Caki2 (cell line): Measurements from ENCODE around the gene SLC25A23. TPM values are rescaled to one million over a fixed set of nuclear protein-coding genes. Genes with fewer than 3 reads are reported as not detected.
"Not testable (repeated sequence)": the region's sequence is repeated elsewhere in the genome, so short reads cannot be mapped to it uniquely, and the experiment has no call there.

Experiments
- DNase-seq: peaks from one replicate; pipeline ENCODE4 v3.0.0-alpha.2; 2015; ENCODE audit warnings: low read depth
- in situ Hi-C: cut with HindIII; loops from 2 replicates; pipeline ENCODE4 v1.10.0; 2016; ENCODE audit warnings: low sequenced_read_pairs, low pct_unique_long_range_greater_than_20kb, mixed read lengths
- total RNA-seq: library from RNA; depleted of rRNA; stranded (reverse); fragments of >200 nt; shearing (Covaris generic); gene quantifications from 2 replicates; pipeline ENCODE4 v1.2.3, GENCODE V29; 2014; ENCODE audit warnings: low replicate concordance; rRNA removed

Gene SLC25A23
- total RNA-seq = 19.5 and 40.7 TPM in 2 replicates

DNA sequence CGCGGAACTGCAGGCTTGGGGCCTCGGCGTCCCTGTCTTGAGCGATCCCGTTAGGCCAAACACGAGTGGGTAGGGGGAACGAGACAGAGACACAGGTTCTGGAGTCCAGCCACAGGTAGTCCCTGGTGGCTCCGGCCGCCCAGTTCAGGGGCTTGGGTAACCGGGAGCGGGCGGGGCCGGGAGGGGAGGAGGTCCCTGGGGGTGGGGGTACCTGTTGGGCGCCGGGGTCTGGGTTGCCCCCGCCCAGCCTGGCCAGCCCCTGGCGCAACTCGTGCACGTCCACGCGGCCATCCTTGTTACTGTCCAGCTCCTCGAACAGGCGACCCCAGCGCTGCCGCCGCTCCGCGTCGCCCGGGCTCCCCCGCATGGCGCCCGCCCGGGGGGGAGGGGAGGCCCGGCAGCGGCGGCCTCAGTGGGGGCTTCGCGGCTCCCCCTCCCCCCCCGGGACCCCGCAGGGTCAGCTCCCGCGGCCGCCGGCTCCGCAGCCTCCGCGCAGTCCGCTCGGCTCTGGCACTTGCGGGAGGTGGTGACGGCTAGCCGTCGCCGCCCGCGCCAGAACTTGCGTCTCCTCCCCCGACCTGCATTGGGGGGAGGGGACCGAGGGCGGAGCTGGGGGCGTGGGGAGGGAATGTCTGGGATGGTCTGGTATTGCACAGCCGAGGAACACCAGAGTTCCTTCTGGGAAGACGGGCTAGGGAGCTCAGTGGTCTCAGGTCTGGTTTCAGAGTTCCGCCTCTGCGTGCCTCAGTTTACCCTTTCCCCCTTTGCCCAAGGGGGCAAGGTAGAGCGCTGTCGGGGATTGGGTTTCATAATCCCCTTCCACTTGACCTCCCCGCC lies at the start of gene SLC25A23:
Gene SLC25A23 (minus strand): TSS at position 531 of the 837 bp plus-strand sequence. CDS start 164 bp downstream, at position 367.
- no peak for DNase-seq
- in situ Hi-C loops = no loop called here

DNA sequence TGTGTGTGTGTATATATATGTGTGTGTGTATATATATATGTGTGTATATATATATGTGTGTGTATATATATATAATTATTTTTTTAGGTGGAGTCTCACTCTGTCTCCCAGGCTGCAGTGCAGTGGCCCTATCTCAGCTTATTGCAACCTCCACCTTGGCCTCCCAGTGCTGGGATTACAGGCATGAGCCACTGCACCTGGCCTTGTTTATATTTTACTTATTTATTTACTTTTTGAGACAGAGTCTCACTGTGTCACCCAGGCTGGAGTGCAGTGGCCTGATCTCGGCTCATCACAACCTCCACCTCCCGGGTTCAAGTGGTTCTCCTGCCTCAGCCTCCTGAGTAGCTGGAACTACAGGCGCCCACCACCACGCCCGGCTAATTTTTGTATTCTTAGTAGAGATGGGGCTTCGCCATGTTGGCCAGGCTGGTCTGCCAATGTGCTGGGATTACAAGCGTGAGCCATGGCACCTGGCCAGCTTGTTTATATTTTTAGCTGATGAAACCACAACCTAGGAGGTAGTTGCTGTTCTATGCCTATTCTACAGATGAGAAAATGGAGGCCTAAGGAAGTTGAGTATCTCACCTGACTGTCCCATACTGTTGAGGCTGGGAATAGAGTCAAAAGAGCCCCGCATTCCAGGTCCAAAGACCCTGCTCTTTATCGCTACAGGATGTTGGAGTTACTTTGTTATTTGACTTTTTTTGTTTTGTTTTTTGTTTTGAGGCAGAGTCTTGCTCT lies 48.6 kb upstream of the SLC25A23 start:
- DNase-seq, in situ Hi-C loops: not testable (repeated sequence)

DNA sequence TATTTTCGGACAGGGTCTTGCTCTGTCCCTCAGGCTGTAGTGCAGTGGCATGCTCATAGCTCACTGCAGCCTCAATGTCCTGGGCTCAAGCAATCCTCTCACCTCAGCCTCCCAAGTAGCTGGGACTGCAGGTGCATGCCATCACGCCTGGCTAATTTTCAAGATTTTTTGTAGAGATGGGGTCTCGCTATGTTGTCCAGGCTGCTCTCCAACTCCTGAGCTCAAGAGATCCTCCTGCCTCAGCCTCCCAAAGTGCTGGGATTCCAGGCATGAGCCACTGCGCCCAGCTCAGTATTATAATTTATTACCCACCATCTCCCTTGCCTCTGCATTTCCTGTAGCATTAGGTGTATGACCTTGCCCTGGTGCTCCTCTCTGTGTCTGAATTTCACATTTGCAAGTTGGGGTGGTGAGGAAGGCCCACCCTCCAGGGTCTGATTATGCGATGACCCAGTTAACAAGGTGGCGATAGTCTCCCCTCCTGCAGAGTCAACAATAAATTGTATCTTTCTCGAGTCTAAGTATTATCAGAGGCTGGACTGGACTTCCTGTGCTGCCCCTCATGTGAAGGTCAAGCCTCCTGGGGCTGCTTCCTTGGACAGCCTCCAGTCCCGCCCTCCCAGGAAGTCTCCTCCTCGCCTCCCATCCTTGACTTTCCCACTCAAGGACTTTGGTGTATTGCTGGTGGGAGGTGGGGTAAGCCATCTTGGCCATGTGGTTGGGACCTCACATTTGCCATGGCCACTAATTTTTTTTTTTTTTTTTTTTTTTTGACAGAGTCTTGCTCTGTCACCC lies 44.0 kb upstream of the SLC25A23 start:
- in situ Hi-C loops = no loop called here
- DNase-seq = no peak

DNA sequence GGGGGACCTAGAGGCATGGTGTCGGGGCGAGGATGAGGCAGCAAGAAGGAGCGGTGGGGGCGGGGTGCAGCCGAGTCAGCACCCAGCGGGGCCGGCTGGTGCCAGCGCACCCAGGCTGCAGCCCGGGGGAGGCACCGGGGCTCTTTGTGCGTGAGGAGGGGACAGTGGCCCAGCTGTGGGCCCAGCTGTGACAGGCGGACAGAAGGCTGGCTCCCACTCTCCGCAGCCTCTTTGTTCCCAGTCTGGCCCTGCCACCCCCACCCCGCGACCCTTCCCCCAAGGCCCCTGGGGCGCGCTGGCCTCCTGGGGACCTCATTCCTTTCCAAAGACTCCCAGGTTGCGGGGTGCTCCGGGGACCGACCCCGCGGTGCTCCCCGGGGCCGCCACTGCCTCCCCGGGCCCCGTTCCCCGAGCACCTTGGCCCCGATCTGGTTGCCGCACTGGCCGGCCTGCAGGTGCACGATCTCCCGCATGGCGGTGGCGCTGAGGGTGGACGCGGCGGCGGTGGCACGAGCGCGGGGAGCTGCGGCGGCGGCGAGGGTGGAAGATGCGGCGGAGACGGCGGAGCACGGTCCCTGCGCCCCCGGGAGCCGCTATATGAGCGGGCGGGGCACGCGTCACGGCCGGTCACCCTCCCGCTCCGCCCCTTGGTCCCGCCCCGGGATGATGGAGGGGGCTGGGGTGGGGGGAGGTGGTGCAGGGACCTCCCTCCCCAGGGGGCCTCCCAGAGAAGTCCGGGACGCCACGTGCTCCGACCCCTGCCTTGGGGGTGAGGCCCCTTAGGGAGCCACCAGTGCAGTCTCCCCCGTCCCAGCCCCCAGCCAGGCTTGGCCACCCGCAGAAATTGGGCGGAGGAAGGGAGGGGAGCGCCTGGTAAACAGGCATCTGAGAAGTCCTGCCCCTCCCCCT lies 42.4 kb upstream of the SLC25A23 start, which contains the start of gene TUBB4A:
Gene TUBB4A (minus strand): TSS at position 570 of the 909 bp plus-strand sequence. CDS start 97 bp downstream, at position 473.
- DNase-seq = no peak
- in situ Hi-C loops = no loop called here

DNA sequence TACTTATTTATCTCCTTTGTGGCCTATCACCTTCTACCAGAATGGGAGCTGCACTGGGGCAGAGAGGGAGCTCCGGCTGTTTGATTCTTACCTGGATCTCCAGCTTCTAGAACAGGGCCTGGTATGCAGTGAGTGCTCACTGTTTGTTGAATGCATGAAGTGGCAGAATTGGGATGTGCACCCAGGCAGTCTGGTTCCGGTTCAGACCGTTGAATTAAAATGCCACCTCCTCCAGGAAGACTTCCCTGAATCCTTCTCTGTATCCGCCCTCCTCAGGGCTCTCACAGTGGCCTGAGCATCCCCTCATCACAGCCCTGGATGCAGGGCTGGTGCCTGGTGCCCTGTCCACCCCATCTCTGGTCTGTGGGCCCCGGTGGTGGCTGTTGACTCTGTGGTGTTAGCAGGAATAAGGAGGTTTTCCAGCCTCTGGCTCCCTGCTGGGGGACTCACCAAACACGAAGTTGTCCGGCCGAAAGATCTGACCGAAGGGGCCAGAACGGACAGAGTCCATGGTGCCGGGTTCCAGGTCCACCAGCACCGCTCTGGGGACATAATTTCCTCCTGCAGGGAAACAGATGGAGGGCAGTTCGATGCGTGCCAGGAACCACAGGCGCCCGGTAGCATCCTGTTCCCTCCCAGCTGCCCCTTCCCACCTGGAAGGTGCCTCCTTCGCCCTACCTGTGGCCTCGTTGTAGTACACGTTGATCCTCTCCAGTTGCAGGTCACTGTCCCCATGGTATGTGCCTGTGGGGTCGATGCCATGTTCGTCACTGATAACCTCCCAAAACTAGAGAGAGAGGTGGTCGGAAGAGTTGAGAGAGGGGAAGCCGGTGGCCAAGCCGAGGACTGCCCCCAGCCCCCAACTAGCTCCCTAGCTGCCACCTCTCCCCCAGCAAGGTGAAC lies 41.5 kb upstream of the SLC25A23 start:
- in situ Hi-C loops = no loop called here

DNA sequence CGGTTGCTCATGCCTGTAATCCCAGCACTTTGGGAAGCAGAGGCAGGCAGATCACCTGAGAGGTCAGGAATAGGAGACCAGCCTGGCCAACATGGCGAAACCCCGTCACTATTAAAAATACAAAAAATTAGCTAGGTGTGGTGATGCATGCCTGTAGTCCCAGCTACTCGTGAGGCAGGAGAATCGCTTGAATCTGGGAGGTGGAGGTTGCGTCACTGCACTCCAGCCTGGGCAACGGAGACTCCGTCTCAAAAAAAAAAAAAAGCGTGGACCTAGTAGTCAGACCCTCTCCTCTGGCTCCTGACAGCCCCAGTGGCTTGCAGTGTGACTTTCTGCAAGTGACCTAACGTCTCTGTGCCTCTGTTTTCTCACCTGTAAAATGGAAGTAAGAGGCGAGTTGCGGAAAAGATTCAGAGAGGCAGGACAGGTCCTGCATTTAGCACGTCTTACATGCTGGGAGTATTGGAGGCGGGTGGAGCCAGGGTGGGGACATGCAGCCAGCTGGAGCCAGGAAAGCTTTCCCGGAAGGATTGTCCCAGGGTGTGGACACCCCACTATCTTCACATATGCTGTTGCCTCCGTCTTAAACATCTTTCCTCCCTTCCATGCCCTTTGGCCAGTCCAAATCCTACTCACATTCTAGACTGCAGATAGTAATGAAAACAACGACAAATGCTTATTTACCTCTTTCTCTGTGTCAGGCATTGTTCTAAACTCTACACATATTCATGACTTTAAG lies 39.6 kb upstream of the SLC25A23 start:
- in situ Hi-C loops = no loop called here

More for the DNA sequence above, 41.5 kb upstream of the SLC25A23 start:
- no peak for DNase-seq

DNA sequence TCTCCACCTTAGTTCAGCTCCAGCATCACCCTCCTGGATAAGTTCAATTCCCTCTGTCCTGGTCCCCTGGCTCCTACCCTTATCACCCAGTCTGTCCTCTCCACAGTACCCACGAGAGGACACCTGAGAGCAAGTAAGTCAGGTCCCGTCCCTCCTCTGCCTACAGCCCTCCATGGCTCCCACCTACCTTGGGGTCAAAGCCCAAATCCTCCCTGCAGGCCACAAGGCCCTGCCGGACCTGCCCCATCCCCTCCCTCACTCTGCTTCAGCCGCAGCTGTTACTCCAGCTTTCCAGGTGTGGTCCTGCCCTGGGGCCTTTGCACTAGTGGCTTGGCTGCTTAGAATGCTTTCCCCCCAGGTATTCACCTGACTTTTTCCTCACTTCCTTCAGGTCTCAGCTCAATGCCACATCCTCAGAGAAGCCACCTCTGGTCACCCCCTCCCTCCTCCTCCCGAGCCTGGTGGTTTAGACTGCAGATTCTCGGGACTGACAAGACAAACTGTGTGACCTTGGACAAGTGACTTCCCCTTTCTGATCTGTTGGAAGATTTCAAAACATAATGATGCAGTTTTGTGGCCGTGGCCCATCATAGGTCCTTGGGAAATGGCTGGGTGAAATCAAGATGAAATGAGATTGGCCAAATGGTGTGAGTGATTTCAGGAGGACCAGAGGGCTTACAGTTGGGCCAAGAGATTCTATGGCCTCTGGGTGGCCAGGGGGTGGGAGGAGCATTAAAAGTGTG lies 38.9 kb upstream of the SLC25A23 start:
- DNase-seq = no peak

More for the DNA sequence above, 39.6 kb upstream of the SLC25A23 start:
- DNase-seq = no peak

DNA sequence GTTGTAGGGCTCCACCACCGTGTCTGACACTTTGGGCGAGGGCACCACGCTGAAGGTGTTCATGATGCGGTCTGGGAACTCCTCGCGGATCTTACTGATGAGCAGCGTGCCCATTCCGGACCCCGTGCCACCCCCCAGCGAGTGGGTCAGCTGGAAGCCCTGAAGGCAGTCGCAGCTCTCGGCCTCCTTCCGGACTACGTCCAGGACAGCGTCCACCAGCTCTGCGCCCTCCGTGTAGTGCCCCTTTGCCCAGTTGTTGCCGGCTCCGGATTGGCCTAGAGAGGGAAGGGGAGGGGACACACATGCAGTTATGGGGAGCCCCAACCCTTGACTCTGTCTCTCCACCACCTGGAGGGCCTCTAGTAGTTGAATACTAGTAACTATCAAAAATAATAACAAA lies 36.4 kb upstream of the SLC25A23 start:
- no peak for DNase-seq
- in situ Hi-C loops = no loop called here

More for the DNA sequence above, 38.9 kb upstream of the SLC25A23 start:
- in situ Hi-C loops = no loop called here

DNA sequence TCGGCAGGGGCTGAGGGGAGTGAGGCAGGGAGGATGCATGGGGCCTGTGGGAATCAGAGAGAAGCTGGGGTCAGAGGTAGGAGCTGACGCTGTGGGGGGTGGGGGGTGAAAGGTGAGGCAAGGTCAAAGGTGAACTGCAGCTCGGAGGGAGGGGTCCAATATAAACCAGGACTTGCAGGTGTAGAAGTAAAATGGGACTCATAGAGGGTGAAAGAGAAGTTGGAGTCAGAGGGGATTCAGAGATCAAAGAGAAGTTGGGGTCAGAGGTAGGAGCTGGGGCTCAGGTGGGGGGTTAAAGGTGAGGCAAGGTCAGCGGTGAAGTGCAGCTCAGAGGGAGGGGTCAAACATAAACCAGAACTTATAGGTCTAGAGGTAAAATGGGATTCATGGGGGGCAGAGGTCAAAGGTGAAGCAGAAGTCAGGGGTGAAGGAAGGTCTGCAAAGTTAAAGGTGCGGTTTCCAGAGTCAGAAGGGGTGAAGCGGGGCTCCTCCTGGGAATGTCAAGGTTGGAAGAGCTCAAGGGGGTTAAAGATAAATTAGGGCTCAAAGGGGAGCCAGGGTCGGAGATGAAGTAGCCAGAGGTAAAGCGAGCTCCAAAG lies 34.9 kb upstream of the SLC25A23 start:
- in situ Hi-C loops = no loop called here
- no peak for DNase-seq

DNA sequence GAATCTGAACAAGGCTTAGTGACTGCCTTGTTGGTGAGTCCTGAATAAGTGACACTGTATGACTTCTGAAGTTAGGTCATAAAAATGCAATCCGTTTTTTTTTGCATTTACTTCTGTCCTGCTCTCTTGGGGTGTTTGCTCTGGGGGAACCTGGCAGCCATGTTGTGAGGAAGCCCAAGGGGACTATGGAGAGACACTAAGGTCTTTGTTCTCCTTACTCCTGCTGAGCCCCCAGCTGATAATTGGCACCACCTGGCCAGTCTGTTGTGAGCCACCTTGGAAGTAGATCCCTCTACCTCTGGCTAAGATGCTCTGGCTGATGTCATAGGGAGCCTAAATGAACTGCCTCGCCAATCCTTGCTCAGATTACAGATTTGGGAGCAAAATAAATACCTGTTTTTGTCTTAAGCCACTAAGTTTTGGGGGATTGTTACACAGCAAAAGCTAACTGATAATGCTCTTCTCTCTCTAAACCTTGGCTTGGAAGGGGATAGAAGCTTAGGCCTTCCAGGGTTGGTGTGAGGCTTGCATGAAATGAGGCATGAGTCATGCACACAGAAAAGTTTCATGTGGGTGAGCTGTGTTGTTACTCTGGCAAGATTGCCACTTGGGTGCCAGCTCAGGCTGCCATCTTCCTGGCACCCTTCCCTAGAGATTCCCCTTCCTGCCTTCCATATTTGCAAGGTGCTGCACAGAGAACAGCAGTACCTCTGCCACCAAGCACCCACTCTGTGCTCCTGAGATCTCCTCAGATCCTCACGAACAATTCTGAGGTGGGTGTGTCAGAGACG lies 32.4 kb upstream of the SLC25A23 start:
- in situ Hi-C loops = no loop called here
- no peak for DNase-seq

DNA sequence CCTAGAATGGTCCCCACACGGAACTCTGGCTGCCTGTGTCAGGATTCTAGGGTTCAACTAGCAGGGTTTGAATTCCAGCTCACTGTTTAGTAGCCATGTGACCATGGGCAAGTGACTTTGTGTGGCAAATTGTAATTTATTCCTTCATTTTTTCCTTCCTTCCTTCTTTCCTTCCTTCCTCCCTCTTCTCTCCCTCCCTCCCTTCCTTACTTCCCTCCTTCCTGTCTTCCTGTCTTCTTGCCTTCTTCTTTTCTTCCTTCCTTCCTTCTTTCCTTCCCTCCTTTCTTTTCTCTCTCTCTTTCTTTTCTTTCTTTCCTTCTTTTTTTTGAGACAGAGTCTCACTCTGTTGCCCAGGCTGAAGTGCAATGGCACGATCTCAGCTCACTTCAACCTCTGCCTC lies 30.5 kb upstream of the SLC25A23 start:
- DNase-seq = no peak
- in situ Hi-C loops = no loop called here

DNA sequence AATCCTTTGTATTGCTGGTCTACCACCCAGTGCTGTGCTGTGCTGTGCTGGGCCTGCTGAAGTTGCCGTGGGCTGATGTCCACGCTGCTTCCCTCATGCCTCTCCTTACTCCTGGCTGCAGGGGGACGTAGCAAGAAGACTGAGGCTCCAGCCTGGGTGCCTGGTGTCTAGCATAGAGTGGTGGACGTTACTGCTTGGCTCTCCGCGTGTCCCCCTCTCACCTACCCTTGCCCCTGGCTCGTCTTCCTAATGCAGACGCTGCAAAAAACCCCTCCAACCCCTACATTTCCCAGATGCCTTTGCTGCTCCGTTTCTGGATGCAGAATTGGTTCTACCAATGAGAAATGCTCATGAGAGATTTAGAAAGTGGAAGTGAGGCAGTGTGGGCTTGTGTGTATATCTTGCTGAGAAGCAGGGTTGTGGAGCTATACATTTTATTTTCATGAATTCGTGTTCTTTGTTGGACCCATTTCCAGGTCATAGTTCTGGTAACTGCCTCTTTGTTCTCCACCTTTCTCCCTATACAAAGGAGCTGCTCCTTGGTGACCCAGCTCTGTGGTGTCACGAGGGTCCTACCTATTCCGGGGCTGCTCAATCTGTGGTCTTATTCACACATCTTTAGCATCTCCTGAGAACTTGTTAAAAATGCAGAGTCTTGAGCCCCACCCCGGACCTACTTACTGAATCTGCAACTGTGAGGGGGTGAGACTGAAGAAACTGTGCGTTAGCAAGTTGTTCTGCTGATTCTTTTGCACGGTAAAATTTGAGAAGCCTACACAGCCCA lies 29.9 kb upstream of the SLC25A23 start:
- in situ Hi-C loops = no loop called here
- no peak for DNase-seq

DNA sequence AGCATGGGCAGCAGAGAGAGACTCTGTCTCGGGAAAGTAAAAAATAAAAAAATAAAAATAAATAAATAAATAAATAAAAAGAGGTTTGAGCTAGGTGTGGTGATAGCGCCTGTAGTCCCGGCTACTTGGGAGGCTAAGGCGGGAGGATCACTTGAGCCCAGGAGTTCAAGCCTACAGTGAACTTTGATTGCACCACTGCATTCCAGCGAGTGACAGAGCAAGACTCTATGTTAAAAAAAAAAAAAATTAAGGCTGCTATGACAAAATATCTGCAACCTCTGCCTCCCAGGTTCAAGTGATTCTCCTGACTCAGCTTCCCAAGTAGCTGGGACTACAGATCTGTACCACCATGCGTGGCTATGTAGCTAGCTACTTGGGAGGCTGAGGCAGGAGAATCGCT lies 25.2 kb upstream of the SLC25A23 start:
- in situ Hi-C loops = no loop called here
- no peak for DNase-seq

DNA sequence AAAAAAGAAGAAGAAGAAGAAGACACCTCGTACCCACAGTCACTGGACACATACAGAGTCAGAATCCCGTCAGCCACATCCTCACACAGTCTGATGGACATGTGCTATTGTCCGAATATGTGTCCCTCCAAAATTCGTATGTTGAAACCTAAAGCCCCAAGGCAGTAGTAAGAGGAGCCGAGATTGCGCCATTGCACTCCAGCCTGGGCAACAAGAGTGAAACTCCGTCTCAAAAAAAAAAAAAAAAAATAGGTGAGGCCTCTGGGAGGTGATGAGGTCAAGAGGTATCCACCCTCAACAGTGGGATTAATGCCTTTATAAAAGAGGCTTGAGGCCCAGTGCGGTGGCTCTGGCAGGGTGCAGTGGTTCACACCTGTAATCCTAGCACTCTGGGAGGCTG lies 24.6 kb upstream of the SLC25A23 start:
- in situ Hi-C loops = no loop called here
- no peak for DNase-seq
